HepG2 (cell line): ENCODE data around the gene NBEAL2. TPM values are rescaled to one million over a fixed set of nuclear protein-coding genes. Genes with fewer than 3 reads are reported as not detected.

Experiments used
- CHD4 ChIP-seq: fragments of 200-600 bp; sonication (generic); IDR thresholded peaks from 2 replicates; pipeline ENCODE4 v1.7.0; 2017; ENCODE audit warnings: mild to moderate bottlenecking, low read length, borderline replicate concordance
- HDAC1 ChIP-seq: sonication (generic); formaldehyde crosslinking; IDR thresholded peaks from 2 replicates; pipeline ENCODE4 v1.5.1; 2020; ENCODE audit warnings: mild to moderate bottlenecking, missing genetic modification reagents
- HES4 ChIP-seq: sonication (generic); formaldehyde crosslinking; IDR thresholded peaks from 2 replicates; pipeline ENCODE4 v1.9.0; 2021; ENCODE audit warnings: mild to moderate bottlenecking, missing genetic modification reagents, borderline replicate concordance
- HIC2 ChIP-seq: sonication (generic); formaldehyde crosslinking; IDR thresholded peaks from 2 replicates; pipeline ENCODE4 v1.9.0; 2022; ENCODE audit warnings: low read depth, missing genetic modification reagents
- HNF1A ChIP-seq, 2 experiments: sonication (generic) in 1 of 2; formaldehyde crosslinking in 1 of 2; IDR thresholded peaks; 2 replicates each; pipeline versions ENCODE4 v1.4.0 to v1.6.1; 2016 to 2020; ENCODE audit warnings: borderline replicate concordance in 1 of 2, low read depth in 1 of 2, mild to moderate bottlenecking in 1 of 2, missing genetic modification reagents in 1 of 2
- PHF21A ChIP-seq: sonication (generic); formaldehyde crosslinking; IDR thresholded peaks from 2 replicates; pipeline ENCODE4 v1.5.0; 2020; ENCODE audit warnings: mild to moderate bottlenecking, missing genetic modification reagents
- SOX5 ChIP-seq: IDR thresholded peaks from 2 replicates; pipeline ENCODE4 v1.6.1; 2016; ENCODE audit warnings: borderline replicate concordance
- U2AF1 ChIP-seq: fragments of 200-400 bp; formaldehyde crosslinking; optimal IDR thresholded peaks from 2 replicates; pipeline ENCODE3; 2017; ENCODE audit warnings: mild to moderate bottlenecking, low read depth, low read length
- ZNF280B ChIP-seq: sonication (generic); formaldehyde crosslinking; IDR thresholded peaks from 2 replicates; pipeline ENCODE4 v1.5.0; 2020; ENCODE audit warnings: missing genetic modification reagents, mild to moderate bottlenecking, borderline replicate concordance
- ZNF513 ChIP-seq: sonication (generic); formaldehyde crosslinking; conservative IDR thresholded peaks from 2 replicates; pipeline ENCODE4 v1.5.0; 2020; ENCODE audit warnings: missing genetic modification reagents
- ZNF704 ChIP-seq: sonication (generic); formaldehyde crosslinking; IDR thresholded peaks from 2 replicates; pipeline ENCODE4 v1.8.1; 2023; ENCODE audit warnings: mild to moderate bottlenecking, inconsistent platforms, moderate library complexity, missing genetic modification reagents, borderline replicate concordance
- ZNF710 ChIP-seq: sonication (generic); formaldehyde crosslinking; IDR thresholded peaks from 2 replicates; pipeline ENCODE4 v1.5.0; 2020; ENCODE audit warnings: mild to moderate bottlenecking, missing genetic modification reagents, borderline replicate concordance
- polyA plus RNA-seq, 8 experiments: library from polyadenylated mRNA; depleted of rRNA in 3 of 8; stranded (reverse) in 7 of 8; unstranded in 1 of 8; fragments of >200 nt; fragmentation: Illumina TruSeq in 4 of 8; extraction: Trizol in 4 of 8; gene quantifications; 2 replicates each; pipeline versions ENCODE4 v1.2.1 to v1.2.3, GENCODE V29; 2011 to 2016; ENCODE audit warnings: low read depth in 4 of 8, missing spikeins in 1 of 8, mixed read lengths in 1 of 8; ENCODE audit not compliant: insufficient read depth in 1 of 8
- total RNA-seq, 5 experiments: library from RNA; depleted of rRNA; stranded (reverse); fragments of >200 nt; fragmentation: Illumina TruSeq; extraction: Trizol; gene quantifications; 2 replicates each; pipeline ENCODE4 v1.2.3, GENCODE V29; 2016; ENCODE audit warnings: low read depth in 1 of 5

Gene NBEAL2
- total and polyA plus RNA-seq, 2 of the 13 experiments (the other 11 are each of a cell fraction or from before 2014, with no cell fraction given): 9.7 to 12.4 TPM

GRCh38 chr3:46943237-46944187, 36.0 kb upstream of the NBEAL2 start (continued):
- 0 out of 2 replicates have a peak, but pooled peaks have one; percentile 22 for TF ChIP-seq ZNF704 (CRISPR knock-in tag)
- TF ChIP-seq SOX5 (CRISPR knock-in tag): peak; percentile 98
- TF ChIP-seq ZNF710: peak; percentile 67; the same call in 1 of the 2 replicates
- TF ChIP-seq HES4 (CRISPR knock-in tag): no peak
- TF ChIP-seq U2AF1: peak; percentile 70
- TF ChIP-seq HIC2: peak; percentile 80
- TF ChIP-seq PHF21A (CRISPR knock-in tag): peak; percentile 86
- no peak for TF ChIP-seq ZNF280B
- peak; percentile 56; the same call in 1 of the 2 replicates for TF ChIP-seq HDAC1
- TF ChIP-seq CHD4: 0 out of 2 replicates have a peak, but pooled peaks have one; percentile 30
- TF ChIP-seq ZNF513 (CRISPR knock-in tag): no peak
- peak; percentile 85 for TF ChIP-seq HNF1A (IDR thresholded peaks at IDR 0.05; ENCODE audit: low read depth)
- peak; percentile 85; the same call in 1 of the 2 replicates for TF ChIP-seq HNF1A (CRISPR knock-in tag; IDR thresholded peaks at IDR 0.05; ENCODE audit: borderline replicate concordance)
